ENCODE measurements around the gene FOXP1.

Gene FOXP1

GRCh38 chr3:71421820-71422566 is 161.5 kb downstream of the FOXP1 start:
- DNase-seq = peak; percentile 49 to 57

GRCh38 chr3:71421475-71421819 is 162.1 kb downstream of the FOXP1 start:
- DNase-seq = no peak

- no peak for DNase-seq
These were observed 164.2 kb downstream of the FOXP1 start for GRCh38 chr3:71419369-71419768.

- no peak for DNase-seq
These were observed 165.7 kb downstream of the FOXP1 start for GRCh38 chr3:71417791-71418190.

GRCh38 chr3:71416876-71417275 is 166.7 kb downstream of the FOXP1 start:
- DNase-seq = peak; percentile 58 to 68

- peak in 1 of 2 donors; percentile 53 for DNase-seq
These were observed 167.8 kb downstream of the FOXP1 start for GRCh38 chr3:71415681-71416122.

DNA sequence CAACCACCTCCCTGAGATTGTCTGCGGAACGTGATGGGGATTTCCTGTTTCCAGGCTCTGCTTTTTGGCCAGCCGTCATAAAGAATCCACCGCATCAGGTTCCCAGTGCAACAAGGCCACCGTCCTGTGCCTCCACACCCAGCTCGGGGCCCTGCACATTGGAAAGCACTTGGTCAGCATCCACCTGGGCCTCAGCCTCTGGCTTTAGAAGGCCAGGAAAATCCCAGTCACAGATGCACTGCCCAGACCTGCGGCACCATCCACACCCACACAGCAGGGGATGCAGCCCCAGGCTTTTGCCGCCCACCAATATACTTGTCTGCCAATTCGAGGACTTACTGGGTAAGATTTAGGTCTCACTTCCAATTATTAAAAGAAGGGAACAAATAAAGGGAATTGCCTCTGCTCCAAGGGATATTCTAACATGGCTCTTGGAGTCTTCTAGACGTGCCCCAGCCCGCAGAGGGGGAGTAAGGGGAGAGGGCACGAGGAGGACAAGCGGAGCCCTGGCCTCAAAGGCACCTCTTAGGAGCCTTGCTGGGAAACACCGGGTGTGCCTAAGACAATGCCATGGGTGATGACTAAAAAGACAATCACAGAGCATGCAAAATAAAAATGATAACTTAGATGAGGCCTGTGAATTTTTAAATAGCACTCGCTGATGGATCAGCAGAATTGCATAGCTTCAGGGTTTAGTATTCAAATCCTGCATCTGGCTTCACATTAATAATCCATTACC is 169.2 kb downstream of the FOXP1 start:
- no peak for DNase-seq

GRCh38 chr3:71413572-71413971 is 170.0 kb downstream of the FOXP1 start:
- DNase-seq = no peak

GRCh38 chr3:71409352-71409751 is 174.2 kb downstream of the FOXP1 start:
- no peak for DNase-seq

- no peak for DNase-seq
These were observed 174.6 kb downstream of the FOXP1 start for GRCh38 chr3:71408903-71409302.

DNA sequence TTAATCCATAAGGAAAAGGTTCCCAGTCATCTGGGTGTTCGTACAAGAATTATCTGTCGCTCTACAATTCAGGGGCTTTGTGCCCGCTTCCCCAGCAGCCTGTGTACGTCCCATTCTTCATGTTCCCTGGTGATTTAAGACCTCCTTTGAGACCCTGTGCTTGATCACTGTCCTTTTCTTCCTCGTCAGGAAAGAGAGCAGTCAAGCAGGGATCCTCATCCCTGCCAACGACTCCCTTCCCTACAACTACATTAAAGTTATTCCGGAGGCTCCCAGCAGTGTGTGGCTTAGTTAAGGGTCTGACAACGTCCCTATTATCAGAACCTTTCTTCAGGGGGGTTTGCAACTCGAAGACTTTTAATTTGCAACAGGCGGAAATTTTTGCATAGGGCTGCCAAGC is 175.7 kb downstream of the FOXP1 start:
- DNase-seq = no peak

DNA sequence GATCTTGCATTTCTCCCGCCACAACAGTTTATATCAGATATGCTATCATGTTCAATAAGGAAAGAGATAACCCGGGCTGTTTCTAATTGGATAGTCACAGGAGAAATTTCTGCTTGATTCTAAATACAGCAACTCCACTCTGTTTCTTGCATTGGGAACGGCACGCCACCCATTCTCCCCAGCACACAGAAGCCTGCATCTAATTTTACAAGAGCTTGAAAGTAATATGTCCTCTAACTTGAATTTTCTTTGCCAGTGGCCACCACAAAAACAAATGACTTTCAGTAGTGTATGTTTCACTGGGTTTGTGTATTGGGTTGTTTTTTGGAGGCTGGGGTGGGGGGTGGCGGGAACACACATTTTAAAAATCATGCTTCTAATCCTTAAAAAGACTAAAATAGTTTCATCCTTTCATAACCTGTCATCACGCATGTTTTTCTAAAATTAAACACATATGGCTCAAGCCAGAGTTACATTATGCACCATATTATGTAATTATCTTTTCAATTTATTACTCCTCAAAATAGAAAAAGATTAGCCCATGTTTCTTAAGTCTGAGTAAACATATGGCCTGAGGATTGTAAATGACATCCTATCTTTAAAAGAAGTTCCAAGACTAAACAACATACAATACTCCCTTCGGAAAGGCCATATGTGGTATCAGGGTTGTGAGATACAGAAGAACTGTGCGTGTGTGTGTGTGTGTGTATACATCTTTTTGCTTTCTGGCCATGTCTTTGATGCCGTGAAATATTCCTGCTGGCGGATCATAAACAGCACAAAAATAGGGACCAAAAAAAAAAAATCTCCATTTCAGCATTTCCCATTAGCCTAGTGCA is 176.3 kb downstream of the FOXP1 start:
- DNase-seq = no peak

DNA sequence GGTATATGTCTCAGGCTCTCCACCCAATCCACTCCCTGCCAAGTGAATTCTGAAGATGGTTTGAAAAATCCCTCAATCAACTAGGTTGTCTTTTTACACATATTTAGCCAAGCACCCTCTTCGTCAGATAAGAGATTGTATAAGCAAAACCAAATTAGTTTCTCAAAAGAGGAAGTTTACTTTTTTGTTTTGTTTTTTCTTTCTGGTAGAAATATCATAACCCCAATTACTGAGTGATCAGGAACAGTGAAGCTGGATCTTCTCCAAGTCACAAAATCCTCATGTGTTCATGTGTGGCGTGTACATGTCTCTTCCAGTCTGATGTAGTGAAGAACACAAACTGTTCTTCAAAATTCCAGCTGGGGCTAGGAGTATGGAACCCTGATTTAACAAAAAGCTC is 180.6 kb downstream of the FOXP1 start:
- no peak for DNase-seq

- DNase-seq = no peak
These were observed 181.2 kb downstream of the FOXP1 start for GRCh38 chr3:71402280-71402679.

- DNase-seq = no peak
These were observed 181.8 kb downstream of the FOXP1 start for GRCh38 chr3:71401695-71402231.

- no peak for DNase-seq
These were observed 182.5 kb downstream of the FOXP1 start for GRCh38 chr3:71400986-71401451.

GRCh38 chr3:71399478-71399877 is 184.1 kb downstream of the FOXP1 start:
- DNase-seq = no peak

DNA sequence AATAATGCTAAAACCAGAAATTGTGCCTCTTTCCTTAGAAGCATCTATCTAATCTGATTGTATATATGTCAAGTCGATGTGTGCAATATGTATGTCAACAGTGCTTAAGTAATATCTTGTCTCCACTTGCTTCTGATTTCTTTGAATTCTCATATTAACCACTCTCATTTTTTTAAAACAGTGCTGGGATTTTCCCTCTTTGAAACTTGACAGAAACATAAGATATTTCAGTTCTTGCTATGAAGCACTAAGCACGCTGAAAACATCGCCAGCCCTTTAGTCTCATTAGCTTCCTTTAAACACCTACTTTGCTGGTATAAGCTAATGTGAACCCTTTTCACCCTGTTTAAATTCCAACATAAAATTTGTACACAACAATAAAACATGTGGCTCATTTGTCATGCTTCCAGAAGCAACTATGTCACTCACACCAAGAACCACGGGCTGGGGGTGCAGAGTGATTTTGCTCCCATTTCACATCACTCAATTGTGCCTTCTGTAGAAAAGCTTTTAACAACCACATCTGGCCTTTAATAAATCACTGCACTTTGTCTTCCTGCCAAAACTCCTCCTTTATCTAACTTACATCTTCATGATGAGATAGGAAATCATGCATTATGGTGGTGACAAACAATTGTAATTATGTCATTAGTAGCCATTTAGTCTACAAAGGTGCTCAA is 185.2 kb downstream of the FOXP1 start:
- DNase-seq = peak in 1 of 2 donors; percentile 36

DNA sequence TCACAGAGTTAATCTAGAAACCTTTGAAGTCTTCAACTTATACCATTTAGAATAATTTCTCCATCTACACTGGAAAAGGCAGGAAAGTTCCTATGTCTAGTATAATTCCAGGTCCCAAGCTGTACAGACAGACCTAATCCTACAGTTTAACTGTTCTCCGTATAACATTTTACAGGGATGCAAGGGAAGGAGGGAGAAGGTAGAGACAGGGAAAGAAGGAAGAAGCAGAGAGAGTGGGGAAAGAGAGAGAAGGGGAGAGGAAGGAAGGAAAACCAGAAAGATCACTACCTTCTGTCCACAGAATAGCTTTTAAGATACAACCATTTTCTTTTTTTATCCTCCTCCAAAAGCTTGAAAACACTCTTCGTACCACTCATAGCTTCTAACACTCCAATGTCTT is 185.8 kb downstream of the FOXP1 start:
- DNase-seq = no peak

DNA sequence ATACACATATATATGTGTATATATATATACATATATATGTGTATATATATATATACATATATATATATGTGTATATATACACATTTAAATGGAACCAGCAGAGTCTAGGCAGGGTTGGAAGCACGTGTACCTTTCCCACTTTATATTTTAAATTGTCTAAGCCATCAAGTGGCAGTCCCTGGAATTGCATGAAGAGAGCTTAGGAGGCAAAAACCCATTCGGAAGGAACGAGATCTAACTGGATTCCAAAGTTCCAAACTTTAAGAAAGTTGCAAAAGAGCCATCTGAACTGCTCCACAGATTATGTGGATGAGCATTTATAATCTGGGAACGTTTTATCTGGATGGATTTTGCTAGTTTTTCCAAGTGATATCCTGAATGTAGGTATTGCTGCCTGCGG is 186.5 kb downstream of the FOXP1 start:
- peak in 1 of 2 donors; percentile 34 for DNase-seq

DNA sequence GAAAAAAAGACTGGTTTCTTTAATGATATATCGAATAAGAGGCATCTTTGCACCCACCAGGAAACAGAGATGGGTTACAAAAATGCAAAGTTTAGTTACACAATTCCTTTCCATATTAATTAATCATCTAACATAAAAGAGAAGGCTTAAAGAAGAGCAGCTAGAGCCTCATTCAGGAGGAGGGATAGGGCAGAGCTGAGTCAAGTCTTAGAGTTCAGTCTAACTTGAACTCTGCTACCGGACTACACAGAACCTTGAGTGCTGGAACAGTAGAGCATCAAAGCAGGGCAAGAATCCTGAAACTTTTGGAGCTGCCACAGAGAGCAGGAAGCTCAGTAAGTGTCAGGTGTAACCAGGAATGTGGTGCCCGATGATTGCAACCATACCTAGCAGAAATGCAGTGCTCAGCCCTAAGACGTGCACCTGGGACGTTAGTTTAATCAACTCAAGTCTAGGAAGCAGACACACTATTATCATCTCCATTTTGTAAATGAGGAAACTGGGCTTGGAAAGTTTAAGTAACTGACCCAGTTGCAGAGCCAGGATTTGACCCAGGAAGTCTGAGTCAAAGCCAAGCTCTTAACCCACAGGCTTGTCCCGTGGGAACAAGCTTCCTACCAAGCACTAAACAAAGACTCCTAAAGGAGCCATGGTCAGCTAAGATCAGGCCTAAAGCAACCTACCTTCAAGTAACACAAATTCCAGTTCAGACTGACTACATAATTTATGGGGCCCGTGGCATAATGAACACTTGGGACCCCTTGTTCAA is 187.4 kb downstream of the FOXP1 start:
- no peak for DNase-seq

GRCh38 chr3:71395470-71395869 is 188.1 kb downstream of the FOXP1 start:
- DNase-seq = no peak

Data from CD4-positive, alpha-beta T cell treated with Interleukin-1 beta for 1 hour (primary cell).